Measurements from ENCODE around the gene IGSF23.
"Not testable (repeated sequence)": the region's sequence is repeated elsewhere in the genome, so short reads cannot be mapped to it uniquely, and the experiment has no call there.

Gene IGSF23

GRCh38 chr19:44670027-44670426 lies 56.7 kb downstream of the IGSF23 start:
- DNase-seq, result not testable (repeated sequence)

GRCh38 chr19:44671400-44671799 lies 58.0 kb downstream of the IGSF23 start, which contains the start of gene CEACAM19:
Gene CEACAM19, plus strand, starts transcription at chr19:44671482. Its CDS starts 450 bp downstream, at chr19:44671932.
- no peak for DNase-seq

GRCh38 chr19:44672226-44672625 lies 58.9 kb downstream of the IGSF23 start:
- DNase-seq, result no peak

GRCh38 chr19:44673510-44673909 lies 60.1 kb downstream of the IGSF23 start:
- no peak for DNase-seq

DNA sequence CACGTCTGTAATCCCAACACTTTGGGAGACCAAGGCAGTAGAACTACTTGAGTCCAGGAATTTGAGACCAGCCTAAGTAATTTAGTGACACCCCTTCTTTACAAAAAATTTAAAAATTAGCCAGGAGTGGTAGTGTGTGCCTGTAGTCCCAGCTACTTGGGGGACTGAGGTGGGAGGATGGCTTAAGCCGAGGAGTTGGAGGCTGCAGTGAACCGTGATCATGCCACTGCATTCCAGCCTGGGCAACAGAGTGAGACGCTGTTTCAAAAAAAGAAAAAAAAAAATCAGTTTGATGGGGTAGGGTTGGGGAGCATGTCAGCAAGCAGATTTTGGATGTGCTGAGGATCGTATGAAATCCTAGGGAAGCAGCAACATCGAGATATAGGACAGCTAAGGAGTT lies 62.2 kb downstream of the IGSF23 start:
- no peak for DNase-seq

- DNase-seq, result no peak
Observed at GRCh38 chr19:44677019-44677811, 63.9 kb downstream of the IGSF23 start.

GRCh38 chr19:44680536-44680935 lies 67.2 kb downstream of the IGSF23 start:
- DNase-seq, result no peak

GRCh38 chr19:44681992-44682790 lies 68.8 kb downstream of the IGSF23 start:
- DNase-seq, result no peak

DNA sequence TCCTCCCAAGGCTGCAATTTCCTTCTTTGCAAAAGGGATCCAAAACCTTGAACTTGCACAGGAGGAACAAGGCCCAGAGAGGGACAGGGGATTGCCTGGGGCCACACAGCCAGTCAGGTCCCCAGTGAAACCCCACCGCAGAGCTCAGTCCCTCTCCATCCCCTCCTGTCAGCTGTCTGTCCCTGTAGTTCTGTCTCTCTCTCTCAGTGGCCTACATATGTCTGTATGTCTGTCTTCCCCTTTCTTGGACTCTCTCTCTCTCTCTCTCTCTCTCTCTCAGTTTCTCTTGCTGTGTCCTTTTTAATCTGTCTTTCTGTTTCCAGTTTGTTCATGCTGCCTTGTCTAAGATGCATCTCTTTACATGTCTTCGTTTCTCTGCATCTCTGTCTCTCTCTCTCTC lies 69.4 kb downstream of the IGSF23 start:
- DNase-seq, result no peak

DNA sequence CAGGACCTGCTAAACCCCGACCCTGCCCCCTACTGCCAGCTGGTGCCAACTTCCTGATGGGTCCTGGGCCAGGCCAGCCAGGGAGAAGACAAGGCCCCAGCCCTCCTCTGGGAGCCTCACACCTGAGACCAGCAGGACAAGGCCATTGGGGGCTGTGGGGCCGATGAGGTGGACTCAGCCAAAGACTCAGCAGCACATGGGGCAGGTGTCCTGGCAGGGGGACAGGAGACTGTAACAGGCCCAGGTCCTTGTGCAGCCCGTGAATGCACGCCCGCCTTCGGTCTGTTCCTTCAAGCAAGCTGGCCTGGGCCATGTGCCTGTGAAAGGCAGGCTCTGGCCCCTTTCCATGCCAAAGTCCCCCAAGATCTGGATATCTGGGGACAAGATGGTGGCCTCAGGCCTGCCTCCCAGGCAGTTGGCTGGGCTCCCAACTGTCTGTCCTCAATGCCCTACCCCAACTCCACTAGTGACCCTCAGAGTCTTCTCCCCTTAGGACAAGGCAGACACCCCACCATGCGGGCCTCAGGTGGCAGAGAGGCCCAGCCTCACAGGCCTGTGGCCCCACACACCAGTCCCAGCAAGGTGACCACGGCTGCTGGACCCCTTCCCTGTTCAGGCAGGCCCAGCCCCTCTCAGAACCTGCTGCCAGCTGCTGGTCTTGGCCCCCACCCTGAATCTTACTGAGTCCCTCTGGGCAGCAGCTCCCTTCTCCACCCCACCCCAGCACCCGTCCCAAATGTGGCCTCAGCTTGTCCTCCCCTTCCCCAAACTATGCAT lies 70.3 kb downstream of the IGSF23 start:
- no peak for DNase-seq

DNA sequence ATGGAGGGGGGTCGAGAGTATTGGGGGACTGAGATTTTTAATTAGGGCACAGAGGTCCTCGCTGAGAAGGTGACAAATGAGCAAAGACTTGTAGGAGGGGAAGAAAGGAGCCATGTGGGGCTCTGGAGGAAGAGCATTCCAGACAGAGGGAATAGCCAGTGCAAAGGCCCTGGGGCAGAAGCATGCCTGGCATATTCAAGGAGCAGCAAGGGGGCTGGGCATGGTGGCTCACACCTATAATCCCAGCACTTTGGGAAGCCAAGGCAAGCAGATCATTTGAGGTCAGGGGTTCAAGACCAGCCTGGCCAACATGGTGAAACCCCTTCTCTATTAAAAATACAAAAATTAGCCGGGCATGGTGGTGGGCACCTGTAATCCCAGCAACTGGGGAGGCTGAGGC lies 71.0 kb downstream of the IGSF23 start:
- not testable (repeated sequence) for DNase-seq

DNA sequence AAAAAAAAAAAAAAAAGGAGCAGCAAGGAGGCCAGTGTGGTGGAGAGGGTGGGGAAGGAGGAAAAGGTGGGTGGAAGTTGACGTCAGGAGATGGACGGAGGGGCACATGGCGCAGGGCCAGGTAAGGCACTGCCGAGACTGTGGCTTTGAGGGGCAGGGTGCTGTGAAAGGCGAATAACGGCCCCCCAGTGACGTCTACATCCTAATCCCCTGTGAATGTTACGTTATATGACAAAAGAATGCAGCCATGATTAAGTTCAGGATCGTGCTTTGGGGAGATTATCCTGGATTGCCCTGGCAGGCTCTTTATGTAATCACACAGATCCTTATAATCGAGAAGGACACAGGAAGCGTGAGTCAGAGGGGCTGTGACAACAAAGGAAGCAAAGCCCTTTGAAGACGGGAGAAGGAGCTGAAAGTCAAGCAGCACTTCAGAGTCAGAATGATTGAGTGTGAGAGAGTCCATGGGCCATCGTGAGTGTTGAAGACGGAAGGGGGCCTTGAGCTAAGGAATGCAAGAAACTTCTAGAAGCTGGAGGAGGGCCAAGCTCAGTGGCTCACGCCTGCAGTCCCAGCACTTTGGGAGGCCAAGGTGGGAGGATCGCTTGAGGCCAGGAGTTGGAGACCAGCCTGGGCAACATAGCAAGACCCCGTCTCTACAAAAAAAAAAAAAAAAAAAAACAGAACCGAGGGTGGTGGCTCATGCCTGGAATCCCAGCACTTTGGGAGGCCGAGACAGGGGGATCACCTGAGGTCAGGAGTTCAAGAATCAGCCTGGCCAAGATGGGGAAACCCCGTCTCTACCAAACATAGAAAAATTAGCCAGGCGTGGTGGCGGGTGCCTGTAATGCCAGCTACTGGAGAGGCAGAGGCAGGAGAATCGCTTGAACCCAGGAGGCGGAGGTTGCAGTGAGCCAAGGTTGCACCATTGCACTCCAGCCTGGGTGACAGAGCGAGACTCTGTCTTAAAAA lies 71.8 kb downstream of the IGSF23 start:
- no peak for DNase-seq

- DNase-seq, result no peak
Observed at GRCh38 chr19:44685877-44686276, 72.5 kb downstream of the IGSF23 start.
